GM12878 (cell line): ENCODE data around the gene PPP3CA.

Source experiments
- EZH2 ChIP-seq: IDR thresholded peaks from 2 replicates; pipeline ENCODE4 v1.6.1; 2012; ENCODE audit warnings: low read depth, mild to moderate bottlenecking, control low read depth, inconsistent platforms, low read length, borderline replicate concordance; ENCODE audit not compliant: control insufficient read depth
- NFIC ChIP-seq: IDR thresholded peaks from 2 replicates; pipeline ENCODE4 v1.6.1; 2012; ENCODE audit warnings: low read depth, mild to moderate bottlenecking, inconsistent platforms, low read length, moderate library complexity
- NR2C1 ChIP-seq: fragments of 450-650 bp; IDR thresholded peaks from 2 replicates; pipeline ENCODE4 v1.6.1; 2017; ENCODE audit warnings: antibody characterized with exemption, mild to moderate bottlenecking, moderate library complexity
- SREBF2 ChIP-seq: IDR thresholded peaks from 2 replicates; pipeline ENCODE4 v1.6.1; 2012; ENCODE audit warnings: mild to moderate bottlenecking, low read length
- USF2 ChIP-seq: IDR thresholded peaks from 2 replicates; pipeline ENCODE4 v1.6.1; 2011; ENCODE audit warnings: low read depth, low read length, improper control_type of control experiment, borderline replicate concordance

GRCh38 chr4:101050088-101050836, 297.1 kb downstream of the PPP3CA start:
- TF ChIP-seq NFIC (no peak), NR2C1 (no peak), EZH2 (no peak), SREBF2 (no peak), USF2 (no peak)
